NCI-H1092 treated with DMSO at 0.1 percent for 48 hours (cell line): Measurements from ENCODE around the gene DZIP3.

ENCODE experiments used
- DNase-seq: peaks from one replicate; lab custom pipeline; 2025; lab: John Stamatoyannopoulos, UW

Gene DZIP3

DNA sequence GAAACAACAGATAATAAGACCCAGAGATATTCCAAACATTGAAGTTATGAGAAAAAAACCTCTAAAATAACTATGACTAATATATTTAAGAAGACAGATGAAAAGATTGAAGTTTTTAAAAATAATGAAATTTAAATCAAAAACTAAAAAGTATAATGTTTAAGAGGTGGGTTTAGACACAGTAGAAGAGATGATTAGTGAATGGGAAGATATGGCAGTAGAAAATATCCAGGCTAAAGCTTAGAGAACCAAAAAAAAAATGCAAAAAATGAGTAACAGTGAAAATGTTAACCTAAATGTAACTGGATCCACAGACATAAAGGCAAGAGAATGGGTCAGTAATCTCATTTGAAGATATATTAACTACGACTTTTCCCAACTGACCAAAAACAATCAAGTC, 115.5 kb downstream of the DZIP3 start:
- no peak for DNase-seq

DNA sequence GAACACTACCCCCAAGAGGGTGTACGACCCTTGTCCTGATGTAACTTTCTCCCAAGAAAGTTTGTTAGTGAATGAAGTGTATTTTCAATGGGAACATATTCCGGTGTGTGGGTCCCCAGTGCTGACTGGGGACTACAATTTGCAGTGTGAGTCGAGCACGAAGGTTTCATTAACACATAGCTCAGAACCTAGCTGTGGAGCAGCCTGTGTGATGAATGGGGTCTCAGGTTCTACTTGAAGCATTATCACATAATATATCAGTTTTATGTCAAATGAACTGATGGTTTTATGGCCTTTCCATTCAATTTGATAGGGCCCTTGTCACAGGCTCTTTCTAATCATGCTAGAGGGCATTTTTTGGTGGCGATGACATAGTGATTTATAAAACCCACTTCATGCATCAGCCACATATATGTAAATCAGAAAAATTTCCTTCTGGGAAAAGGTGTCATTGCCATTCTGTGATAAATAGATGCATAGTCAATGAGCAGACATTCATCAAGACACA, 123.5 kb downstream of the DZIP3 start:
- DNase-seq, result no peak

- no peak for DNase-seq
Observed at GRCh38 chr3:108713816-108714215, 124.3 kb downstream of the DZIP3 start.

DNA sequence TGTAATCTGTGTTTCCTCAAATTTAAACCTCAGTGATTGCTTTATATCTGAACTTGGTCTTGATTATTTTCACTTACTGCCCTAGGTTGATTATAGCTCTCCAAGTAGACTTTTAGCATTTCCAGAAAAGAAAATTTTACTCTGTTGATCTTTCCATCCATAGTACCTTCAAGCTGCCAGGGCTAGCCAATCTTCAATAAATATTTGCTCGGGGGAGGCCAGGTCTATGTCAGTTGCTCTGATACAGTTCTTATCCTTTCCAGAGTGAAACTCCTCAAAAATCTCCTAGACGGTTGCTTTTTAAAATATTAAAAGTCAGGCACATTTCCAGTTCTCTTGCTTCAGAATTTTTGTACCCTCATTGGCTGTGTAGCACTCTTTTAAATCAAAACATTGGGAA, 128.9 kb downstream of the DZIP3 start:
- no peak for DNase-seq

DNA sequence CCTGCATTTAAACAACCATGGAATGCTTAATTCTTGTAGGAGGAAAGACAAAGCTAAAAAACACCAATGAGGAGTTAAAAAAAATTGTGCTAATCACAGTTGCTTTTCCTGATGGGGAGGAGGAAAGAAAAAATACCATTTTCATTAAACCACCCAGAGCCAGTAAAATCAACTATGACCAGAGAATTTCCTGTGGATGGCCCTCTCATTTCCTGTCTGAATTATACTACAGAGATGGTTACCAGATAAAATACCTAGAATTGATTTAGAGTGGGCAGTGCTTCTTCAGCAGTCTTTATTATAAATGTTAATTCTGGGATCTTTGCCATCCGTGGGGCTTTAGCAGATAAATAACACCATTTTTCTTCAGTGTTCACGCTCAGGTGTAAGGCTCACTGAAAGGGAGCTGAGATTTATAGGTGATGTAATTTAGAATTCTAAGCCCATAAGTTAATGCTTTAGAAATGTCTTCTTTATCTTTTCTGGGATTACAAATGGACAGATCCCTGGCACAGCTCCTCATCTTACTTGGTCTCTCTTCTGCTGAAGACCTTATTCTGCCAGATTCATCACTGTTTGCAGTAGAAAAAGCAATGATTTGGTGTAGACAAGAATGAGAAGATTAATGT, 129.8 kb downstream of the DZIP3 start:
- DNase-seq, result no peak

DNA sequence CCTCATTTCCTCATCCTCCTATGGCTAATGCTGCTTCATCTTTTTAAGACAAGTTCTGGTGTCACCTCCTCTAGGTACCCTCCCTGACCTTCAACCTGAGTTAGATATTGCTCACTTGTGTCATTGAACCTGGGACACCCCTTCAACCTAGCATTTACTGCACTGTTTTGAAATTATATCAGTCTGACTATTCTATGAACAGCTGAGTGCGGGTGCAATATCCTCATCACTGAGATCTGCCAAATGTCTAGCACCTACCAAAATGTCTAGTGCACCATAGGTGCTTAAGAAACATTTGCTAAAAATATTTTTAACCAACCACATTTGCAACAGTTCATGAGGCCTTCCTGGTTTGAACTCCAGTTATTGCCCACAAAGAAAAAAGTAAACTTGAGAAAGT, 133.2 kb downstream of the DZIP3 start:
- no peak for DNase-seq

DNA sequence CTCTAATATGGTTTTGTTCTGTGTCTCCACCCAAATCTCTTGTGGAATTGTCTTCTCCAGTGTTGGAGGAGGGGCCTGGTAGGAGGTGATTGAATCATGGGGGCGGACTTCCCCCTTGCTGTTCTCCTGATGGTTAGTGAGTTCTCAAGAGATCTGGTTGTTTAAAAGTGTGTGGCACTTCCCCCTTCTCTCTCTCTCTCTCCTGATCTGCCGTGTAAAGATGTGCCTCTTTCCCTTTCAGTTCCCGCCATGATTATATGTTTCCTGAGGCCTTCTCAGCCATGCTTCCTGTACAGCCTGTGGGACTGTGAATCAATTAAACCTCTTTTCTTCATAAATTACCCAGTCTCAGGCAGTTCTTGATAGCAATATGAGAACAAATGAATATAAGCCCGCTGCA, 134.6 kb downstream of the DZIP3 start:
- DNase-seq, result no peak

- DNase-seq, result no peak
Observed at GRCh38 chr3:108728105-108728504, 138.6 kb downstream of the DZIP3 start.

DNA sequence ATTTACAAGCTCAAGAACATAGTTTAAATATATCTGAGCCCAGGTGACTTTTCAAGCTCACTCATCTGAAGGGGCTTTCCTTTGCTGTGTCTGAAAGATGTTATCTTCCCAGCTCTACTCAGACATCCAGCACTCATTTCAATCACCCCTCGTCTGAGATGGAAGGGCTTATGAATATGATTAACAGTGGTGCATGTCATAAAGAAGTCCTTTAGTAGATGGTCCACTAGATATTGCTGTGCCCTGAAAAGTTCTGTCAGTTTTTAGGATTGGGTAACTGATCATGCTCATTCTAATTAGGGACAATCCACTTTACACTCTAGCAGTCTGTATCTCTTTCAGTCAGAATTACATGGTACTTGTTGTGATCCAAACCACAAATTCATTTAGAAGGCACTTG, 139.4 kb downstream of the DZIP3 start:
- DNase-seq, result no peak

DNA sequence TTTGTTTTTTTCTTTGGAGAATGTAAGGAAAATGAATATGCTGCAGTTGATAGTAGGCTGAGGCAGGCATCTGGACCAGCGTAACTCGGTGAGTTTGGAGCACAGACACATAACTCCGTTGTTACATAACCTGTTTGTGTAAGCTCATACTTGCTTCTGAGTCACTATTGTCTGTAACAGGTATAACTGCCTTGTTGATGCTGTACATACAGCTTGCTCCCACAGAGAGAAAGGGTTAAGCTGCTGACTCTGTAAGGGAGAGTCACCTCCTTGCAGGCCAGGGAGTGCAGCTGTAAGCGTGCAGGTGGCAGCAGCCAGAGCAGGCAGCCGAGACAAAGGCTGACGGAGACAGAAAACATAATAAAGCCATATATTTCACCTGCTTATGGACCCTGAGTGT, 147.3 kb downstream of the DZIP3 start:
- no peak for DNase-seq

DNA sequence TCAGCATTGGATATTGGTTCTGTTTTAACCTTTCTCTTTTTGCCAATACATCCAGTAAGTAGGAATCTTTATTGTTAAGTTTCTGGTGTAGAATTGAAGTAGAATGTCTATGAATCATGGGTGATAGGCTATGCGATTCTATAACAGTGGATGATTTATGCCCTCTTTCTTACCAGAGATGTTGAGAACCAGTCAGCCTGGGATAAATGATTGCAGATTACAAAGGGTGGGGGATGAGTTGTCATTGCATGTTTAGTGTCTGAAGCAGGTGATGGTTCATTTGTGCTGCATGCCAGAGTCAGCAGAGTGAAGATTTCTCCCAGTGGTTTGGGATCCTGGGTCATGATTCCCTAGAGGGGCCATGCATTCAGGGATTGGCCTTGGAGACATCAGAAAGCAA, 153.4 kb downstream of the DZIP3 start:
- no peak for DNase-seq
